Erythroblast (primary cell): ENCODE measurements around the gene ADD3.

Source experiments
- GATA1 ChIP-seq: IDR thresholded peaks from 2 replicates; pipeline ENCODE4 v1.6.1; 2011; ENCODE audit warnings: low read depth, mild to moderate bottlenecking, control low read depth, low read length, moderate library complexity
- POLR2A ChIP-seq: IDR thresholded peaks from 2 replicates; pipeline ENCODE4 v1.6.1; 2011; ENCODE audit warnings: mild to moderate bottlenecking, low read length

DNA sequence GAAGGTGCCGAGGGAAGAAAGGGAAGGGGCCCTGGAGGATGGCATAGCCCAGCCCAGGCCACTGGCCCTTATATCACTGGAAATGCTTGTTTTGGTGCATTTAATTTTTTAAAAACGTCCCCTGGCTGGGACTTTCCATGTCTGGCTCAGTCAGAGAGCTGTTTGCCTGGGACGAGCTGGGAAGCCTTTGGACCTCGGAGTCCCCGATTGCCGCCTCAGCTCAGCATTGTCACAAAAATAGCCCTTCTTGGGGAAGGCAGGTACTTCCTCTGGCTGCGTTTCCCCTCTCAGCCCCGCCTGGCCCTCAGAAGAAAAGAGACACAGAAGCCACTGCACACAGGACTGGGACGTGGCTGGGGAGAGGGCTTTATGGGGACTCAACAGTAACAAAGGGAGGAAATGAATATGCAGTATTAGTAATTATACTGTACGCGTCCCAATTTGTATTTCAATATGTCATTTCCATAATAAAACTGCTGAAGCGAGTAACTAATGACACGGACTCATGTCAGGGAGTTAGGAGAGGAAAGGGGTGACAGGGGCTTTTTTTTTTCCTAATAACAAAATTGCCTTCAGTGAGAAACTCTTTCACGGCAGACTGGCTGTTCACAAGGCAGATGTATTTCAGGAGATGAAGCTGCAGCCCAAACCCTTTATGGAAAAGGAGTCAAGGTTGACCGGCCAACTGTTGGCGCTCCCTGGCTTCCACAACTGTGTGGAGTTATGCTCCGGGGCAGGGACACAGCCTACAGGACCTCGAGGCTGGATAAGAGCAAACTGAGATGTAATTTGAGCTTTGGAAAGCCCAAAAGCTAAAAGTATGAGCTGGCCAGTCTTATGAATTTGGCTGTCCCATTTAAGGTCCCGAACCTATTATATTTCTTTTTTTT, 168.6 kb downstream of the ADD3 start:
- no peak for TF ChIP-seq POLR2A
- TF ChIP-seq GATA1, result no peak
